Coronary artery (tissue), 2 donors: ENCODE data around the gene PACSIN1.

Experiments used
- DNase-seq: peaks from one replicate; pipeline ENCODE4 v3.0.0-alpha.2; 2017; ENCODE audit warnings: low spot score
- H3K27ac ChIP-seq, 2 donors: fragments of 200-600 bp; sonication (generic); one replicate each; pipeline ENCODE4 v1.5.1; 2016 to 2019
- H3K4me3 ChIP-seq: fragments of 200-600 bp; sonication (generic); 2 replicates; pipeline ENCODE4 v1.5.1; 2016; ENCODE audit warnings: mild to moderate bottlenecking, moderate library complexity
- TF ChIP-seq, protein P1 (sequence below): fragments of 200-600 bp; sonication (generic); IDR thresholded peaks from one replicate; pipeline ENCODE4 v1.5.1; 2019; ENCODE audit warnings: antibody characterized with exemption

PACSIN1 gene, protein sequence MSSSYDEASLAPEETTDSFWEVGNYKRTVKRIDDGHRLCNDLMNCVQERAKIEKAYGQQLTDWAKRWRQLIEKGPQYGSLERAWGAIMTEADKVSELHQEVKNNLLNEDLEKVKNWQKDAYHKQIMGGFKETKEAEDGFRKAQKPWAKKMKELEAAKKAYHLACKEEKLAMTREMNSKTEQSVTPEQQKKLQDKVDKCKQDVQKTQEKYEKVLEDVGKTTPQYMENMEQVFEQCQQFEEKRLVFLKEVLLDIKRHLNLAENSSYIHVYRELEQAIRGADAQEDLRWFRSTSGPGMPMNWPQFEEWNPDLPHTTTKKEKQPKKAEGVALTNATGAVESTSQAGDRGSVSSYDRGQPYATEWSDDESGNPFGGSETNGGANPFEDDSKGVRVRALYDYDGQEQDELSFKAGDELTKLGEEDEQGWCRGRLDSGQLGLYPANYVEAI

DNA sequence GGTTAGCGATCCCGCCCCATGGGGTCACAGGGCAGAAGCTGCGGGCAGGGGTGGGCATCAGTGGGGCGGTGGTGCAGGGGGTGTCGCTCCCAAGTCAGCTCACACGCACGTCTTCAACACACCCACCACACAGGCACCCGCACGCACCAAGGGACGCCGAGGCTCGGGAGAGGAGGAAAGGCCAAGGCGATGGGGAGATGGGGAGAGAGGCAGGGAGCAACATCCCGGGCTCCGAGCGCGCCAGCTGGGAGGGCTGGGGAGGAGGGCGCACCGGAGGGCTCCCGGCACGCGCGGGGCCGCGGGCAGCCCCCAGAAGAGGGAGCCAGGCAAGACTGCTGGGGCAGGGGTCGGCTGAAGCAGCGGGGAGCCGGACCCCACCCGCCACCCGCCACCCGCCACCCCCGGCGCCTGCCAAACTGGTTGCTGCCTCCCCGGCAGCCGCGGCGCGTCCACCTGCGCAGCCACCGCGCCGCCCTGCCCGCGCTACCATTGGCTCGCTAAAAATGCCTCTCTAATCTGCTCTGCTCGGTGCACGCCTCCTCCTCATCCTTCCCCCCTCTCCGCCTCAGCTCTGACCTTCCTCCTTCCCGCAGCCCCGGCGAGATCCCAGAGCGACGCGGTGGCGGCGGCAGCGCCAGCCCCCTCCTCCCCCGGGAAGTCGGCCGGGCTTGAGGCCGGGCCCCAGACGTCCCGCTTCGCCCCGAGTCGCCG, at the start of gene PACSIN1:
Gene PACSIN1 (plus strand): TSS at position 546 of the 711 bp plus-strand sequence. CDS start 60,230 bp downstream, outside the sequence.
- TF ChIP-seq, protein P1, sequence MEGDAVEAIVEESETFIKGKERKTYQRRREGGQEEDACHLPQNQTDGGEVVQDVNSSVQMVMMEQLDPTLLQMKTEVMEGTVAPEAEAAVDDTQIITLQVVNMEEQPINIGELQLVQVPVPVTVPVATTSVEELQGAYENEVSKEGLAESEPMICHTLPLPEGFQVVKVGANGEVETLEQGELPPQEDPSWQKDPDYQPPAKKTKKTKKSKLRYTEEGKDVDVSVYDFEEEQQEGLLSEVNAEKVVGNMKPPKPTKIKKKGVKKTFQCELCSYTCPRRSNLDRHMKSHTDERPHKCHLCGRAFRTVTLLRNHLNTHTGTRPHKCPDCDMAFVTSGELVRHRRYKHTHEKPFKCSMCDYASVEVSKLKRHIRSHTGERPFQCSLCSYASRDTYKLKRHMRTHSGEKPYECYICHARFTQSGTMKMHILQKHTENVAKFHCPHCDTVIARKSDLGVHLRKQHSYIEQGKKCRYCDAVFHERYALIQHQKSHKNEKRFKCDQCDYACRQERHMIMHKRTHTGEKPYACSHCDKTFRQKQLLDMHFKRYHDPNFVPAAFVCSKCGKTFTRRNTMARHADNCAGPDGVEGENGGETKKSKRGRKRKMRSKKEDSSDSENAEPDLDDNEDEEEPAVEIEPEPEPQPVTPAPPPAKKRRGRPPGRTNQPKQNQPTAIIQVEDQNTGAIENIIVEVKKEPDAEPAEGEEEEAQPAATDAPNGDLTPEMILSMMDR, result no peak
- Histone ChIP-seq H3K27ac (no peak within 1 kb of the TSS), H3K4me3 (peak within 1 kb of the TSS; percentile 68)
- DNase-seq, result no peak

DNA sequence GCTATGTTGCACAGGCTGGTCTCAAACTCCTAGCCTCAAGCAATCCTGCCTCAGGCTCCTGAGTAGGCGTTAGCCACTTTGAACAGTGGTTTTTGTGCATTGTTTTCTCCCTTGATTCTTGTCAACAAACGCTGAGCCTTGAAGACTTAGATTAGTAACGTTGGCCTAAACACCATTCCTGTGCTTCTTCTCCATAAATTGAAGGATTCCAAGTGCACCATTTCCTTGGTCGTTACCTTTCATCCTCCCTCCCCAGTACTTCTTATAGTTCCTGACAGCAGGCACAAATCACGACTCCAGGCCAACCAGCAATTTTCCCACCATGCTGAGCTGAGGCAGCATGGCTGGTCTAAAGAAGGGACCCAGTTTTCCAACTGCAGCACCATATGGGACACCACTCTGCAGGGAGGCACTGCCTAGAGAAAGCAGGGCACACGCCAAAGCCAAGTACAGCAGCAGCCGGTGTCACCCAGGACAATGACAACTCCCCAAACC, 49.0 kb upstream of the PACSIN1 start:
- Histone ChIP-seq H3K4me3 (no peak overlapping the region), H3K27ac (no peak overlapping the region)
- DNase-seq, result no peak
- TF ChIP-seq, protein P1, result no peak

DNA sequence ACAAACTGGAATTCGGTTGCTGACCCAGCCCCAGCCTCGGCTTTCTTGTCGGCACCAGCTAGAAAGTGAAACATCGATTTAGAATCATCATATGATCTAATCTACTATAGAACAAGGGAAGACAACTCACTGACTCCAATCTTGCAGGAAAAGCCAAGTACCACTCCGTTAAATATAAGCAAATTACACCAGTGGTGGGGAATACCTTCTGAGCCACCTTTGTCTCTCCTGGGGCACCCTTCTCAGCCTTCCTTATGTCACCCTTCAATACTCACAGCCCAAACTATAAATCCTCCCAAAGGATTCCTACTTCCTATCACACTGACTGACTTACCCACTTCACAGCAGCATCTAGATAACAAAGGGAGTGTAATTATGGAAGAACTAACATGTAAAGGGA, 47.5 kb upstream of the PACSIN1 start:
- DNase-seq, result no peak
- Histone ChIP-seq H3K27ac (no peak overlapping the region), H3K4me3 (no peak overlapping the region)
- TF ChIP-seq, protein P1, result no peak

DNA sequence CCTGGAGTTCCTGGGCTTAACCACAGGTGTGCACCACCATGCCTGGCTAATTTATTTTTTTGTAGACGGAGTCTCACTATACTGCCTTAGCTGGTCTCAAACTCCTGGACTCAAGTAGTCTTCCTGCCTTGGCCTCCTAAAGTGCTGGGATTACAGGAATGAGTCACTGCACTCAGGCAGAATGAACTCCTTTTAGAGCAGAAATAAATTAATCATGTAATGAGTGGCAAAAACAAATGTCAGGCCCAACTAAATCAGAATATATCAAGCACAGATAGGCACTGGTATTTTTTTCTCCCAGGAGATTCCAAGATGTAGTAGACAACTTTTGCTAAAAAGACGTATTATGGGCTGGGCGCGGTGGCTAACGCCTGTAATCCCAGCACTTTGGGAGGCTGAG, 42.6 kb upstream of the PACSIN1 start:
- no peak overlapping the region for H3K27ac ChIP-seq
- DNase-seq, result no peak
- TF ChIP-seq, protein P1, result no peak
- H3K4me3 ChIP-seq, result no peak overlapping the region

DNA sequence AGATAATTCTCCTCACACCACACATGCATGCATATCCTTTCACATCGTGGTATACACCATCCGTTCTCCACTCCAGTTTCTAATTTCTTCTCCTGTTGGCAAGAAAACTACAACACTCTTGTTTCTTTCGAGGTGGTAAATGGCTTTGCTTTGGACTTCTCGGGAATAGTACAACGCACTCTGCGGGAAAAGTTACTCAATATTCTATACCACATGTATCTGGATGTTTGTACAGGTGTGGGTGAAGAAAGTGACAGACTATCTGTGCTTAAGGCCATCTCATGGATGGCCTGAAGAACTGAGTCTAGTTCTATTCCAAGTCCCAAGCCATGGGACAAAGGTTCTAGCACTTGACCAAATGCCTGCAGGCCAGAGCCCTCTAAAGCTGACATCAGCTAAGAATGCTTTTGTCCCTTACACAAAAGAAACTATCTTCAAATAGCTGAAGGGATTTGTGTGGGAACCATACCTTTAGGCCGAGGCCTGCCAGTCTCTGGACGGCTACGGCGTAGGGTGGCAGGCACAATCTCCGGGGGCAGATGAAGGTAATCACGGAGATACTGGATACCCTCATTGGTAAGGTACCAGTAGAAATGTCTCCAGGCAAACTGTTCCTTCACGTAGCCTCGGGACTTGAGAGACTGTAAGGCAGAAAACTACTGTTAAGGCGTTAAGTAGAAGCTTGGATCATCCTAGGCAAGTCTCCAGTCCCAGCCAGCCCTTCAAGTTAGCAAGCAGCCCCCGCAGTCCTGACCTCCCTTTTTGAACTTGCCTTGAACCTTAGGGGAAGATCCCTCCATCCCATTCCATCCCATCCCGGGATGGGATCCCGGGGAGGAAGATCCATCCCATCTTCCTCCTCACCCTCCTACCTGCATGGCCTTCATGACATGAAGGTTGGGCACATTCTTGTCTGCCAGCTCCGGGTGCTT, 41.4 kb upstream of the PACSIN1 start:
- no peak for DNase-seq
- H3K27ac ChIP-seq, result peak overlapping the region; percentile 81 to 89
- peak overlapping the region; percentile 91 for H3K4me3 ChIP-seq
- TF ChIP-seq, protein P1, result no peak

DNA sequence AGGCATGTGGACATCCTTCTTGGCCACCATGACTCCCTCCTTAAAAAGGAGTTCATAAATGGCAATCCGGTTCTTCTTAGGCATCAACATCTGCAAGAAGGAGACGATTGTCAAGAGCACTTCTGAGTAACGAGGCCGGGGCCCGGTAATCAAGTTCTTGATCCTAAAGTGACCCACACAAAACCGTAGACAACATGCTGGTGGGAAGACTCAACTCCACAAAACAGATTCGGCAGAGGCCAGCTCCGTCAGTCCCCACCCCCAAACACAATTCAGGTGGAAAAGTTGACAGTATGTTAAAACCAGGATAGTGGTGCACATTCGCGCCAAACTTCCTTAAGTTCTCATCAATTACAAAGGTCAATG, 40.8 kb upstream of the PACSIN1 start:
- H3K4me3 ChIP-seq, result peak overlapping the region; percentile 91
- no peak for DNase-seq
- peak overlapping the region; percentile 81 to 89 for H3K27ac ChIP-seq
- TF ChIP-seq, protein P1, result no peak
